Keratinocyte (primary cell): ENCODE results near the gene SERGEF. TPM values are rescaled to one million over a fixed set of nuclear protein-coding genes. Genes with fewer than 3 reads are reported as not detected.

Experiments used
- DNase-seq: peaks from one replicate; pipeline ENCODE4 v3.0.0-alpha.2; 2011; ENCODE audit warnings: low read depth, missing footprints, low spot score
- FAIRE-seq: peaks from 2 replicates; lab custom pipeline; 2011; peaks lifted over from hg19 to GRCh38; lab: Jason Lieb, UNC
- H2AFZ ChIP-seq: 2 replicates; pipeline ENCODE4 v1.6.0; 2012; ENCODE audit warnings: low read length, control low read depth, inconsistent platforms; ENCODE audit not compliant: control insufficient read depth
- H3K27ac ChIP-seq: 2 replicates; pipeline ENCODE4 v1.5.1; 2011; ENCODE audit warnings: low read length; ENCODE audit not compliant: control insufficient read depth, insufficient read depth
- H3K27me3 ChIP-seq: 3 replicates; pipeline ENCODE4 v1.6.0; 2011; ENCODE audit warnings: low read length; ENCODE audit not compliant: control insufficient read depth, insufficient read depth; ENCODE audit errors: extremely low read depth
- H3K36me3 ChIP-seq, 2 experiments: 2 replicates in 1 of 2; 3 replicates in 1 of 2; pipeline ENCODE4 v1.5.1; 2011; ENCODE audit warnings: low read length in 2 of 2, mild to moderate bottlenecking in 1 of 2; ENCODE audit not compliant: control insufficient read depth in 2 of 2, insufficient read depth in 2 of 2; ENCODE audit errors: extremely low read depth in 1 of 2
- H3K4me1 ChIP-seq: 3 replicates; pipeline ENCODE4 v1.5.1; 2011; ENCODE audit warnings: low read length; ENCODE audit not compliant: control insufficient read depth, insufficient read depth; ENCODE audit errors: extremely low read depth
- H3K4me2 ChIP-seq: 3 replicates; pipeline ENCODE4 v1.6.0; 2011; ENCODE audit warnings: low read depth, low read length; ENCODE audit not compliant: control insufficient read depth, insufficient read depth; ENCODE audit errors: extremely low read depth
- H3K4me3 ChIP-seq, 3 experiments: fragments of 200-600 bp in 1 of 3; sonication (generic) in 1 of 3; 2 replicates in 2 of 3; 3 replicates in 1 of 3; pipeline ENCODE4 v1.5.1; 2011 to 2016; ENCODE audit warnings: low read length in 3 of 3, mild to moderate bottlenecking in 3 of 3, control low read depth in 2 of 3, inconsistent platforms in 1 of 3, low read depth in 1 of 3, mixed read lengths in 1 of 3, mixed run types in 1 of 3, moderate library complexity in 1 of 3; ENCODE audit not compliant: control insufficient read depth in 2 of 3, insufficient read depth in 2 of 3; ENCODE audit errors: extremely low read depth in 1 of 3
- H3K79me2 ChIP-seq: 2 replicates; pipeline ENCODE4 v1.6.0; 2012; ENCODE audit warnings: low read length; ENCODE audit not compliant: control insufficient read depth, insufficient read depth
- H3K9ac ChIP-seq: 3 replicates; pipeline ENCODE4 v1.6.0; 2011; ENCODE audit warnings: low read length; ENCODE audit not compliant: control insufficient read depth, insufficient read depth; ENCODE audit errors: extremely low read depth
- H3K9me1 ChIP-seq: 3 replicates; pipeline ENCODE4 v1.6.0; 2011; ENCODE audit warnings: low read length; ENCODE audit not compliant: control insufficient read depth, insufficient read depth; ENCODE audit errors: extremely low read depth
- H3K9me3 ChIP-seq: 2 replicates; pipeline ENCODE4 v1.5.1; 2012; ENCODE audit warnings: low read depth, low read length; ENCODE audit not compliant: control insufficient read depth
- H4K20me1 ChIP-seq: 3 replicates; pipeline ENCODE4 v1.6.0; 2011; ENCODE audit warnings: low read length; ENCODE audit not compliant: control insufficient read depth, insufficient read depth; ENCODE audit errors: extremely low read depth
- EZH2 ChIP-seq: IDR thresholded peaks from one replicate; pipeline ENCODE4 v1.6.1; 2012; ENCODE audit warnings: inconsistent platforms, mild to moderate bottlenecking, low read length, moderate library complexity
- dilution Hi-C: fragments of 300-500 bp; cut with MboI; formaldehyde crosslinking; loops from one replicate; pipeline ENCODE4 v1.7.0; 2020; ENCODE audit warnings: low sequenced_read_pairs; ENCODE audit not compliant: extremely low pct_ligation_motif_present
- polyA plus RNA-seq, 5 experiments: library from polyadenylated mRNA; depleted of rRNA in 3 of 5; stranded (reverse) in 3 of 5; stranded (forward) in 1 of 5; unstranded in 1 of 5; fragments of >200 nt; gene quantifications; 1 replicate in 1 of 5; 2 replicates in 3 of 5; 3 replicates in 1 of 5; pipeline versions ENCODE4 v1.2.1 to v1.2.3, GENCODE V29; 2011 to 2012; ENCODE audit warnings: missing spikeins in 2 of 5, low read depth in 1 of 5, low replicate concordance in 1 of 5
- TF ChIP-seq, protein P1 (sequence below), 3 experiments: IDR thresholded peaks in 1 of 3; conservative IDR thresholded peaks in 1 of 3; optimal IDR thresholded peaks in 1 of 3; 2 replicates in 2 of 3; 3 replicates in 1 of 3; pipeline versions ENCODE3 to v1.5.1; 2011; ENCODE audit warnings: low read length in 3 of 3, mild to moderate bottlenecking in 3 of 3, moderate library complexity in 2 of 3, control low read depth in 1 of 3, inconsistent platforms in 1 of 3; ENCODE audit not compliant: insufficient read depth in 2 of 3; ENCODE audit errors: extremely low read depth in 1 of 3

SERGEF gene
- polyA plus RNA-seq, 1 donor (not counting 4 experiments of a cell fraction or from before 2014, with no cell fraction given) = 15.6 TPM

DNA sequence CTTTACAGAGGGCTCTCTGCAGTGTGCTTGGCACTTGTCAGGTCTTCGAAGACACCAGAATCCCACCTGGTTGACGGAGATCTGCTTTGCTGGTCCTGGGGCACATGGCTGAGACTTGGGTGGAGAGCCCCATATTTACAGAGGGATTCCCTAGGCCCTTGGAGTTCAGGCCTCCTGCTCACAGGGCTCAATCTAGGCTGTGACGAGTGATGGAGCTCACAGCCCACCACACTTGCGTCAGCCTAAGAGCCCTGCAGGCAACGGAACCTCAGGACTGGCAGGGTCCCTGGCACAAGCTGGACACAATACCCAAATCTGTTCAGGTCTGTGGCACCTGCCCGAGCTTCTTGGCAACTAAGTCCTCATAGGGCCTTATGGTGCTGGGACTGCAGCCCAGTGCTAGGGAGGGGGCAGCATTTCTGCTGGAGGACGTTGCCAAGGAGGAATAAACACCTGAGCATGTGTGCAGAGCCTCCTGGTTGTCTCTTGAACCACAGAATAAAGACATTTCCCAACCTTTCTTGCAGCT lies 219.1 kb downstream of the SERGEF start:
- H3K4me2 ChIP-seq = no peak overlapping the region

DNA sequence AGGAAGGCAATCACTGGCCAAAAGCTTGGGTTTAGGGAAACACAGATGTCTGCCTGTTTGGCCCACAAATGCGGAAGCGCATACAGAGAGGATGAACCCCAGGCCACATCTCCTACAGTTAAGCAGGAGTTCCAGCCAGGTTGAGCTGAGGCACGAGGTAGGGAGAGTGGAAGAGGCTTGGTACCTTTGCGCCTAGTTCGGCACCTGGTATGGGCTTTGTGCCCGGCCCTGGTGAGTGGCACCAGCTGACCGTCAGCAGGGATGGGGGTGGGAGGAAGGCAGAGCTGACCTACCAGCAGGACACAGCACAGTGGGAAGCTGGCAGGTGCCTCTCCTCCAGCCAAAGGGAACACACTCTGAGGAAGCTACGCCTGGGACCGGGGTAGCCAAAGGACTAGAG lies 220.7 kb downstream of the SERGEF start:
- Histone ChIP-seq H3K4me2 (no peak overlapping the region), H3K27ac (no peak overlapping the region), H3K4me3 (no peak overlapping the region), H2AFZ (no peak overlapping the region), H3K36me3 (no peaks in the 10 kb centered on the region), H3K9me1 (no peaks in the 10 kb centered on the region), H4K20me1 (no peaks in the 10 kb centered on the region), H3K79me2 (no peaks in the 10 kb centered on the region), H3K27me3 (no peaks in the 10 kb centered on the region), H3K9ac (no peak overlapping the region), H3K4me1 (peaks cover 12% of the 10 kb centered on the region), H3K9me3 (no peaks in the 10 kb centered on the region)
- no peak for DNase-seq
- no peak for FAIRE-seq
- dilution Hi-C loops = no loop called here
- no peak for TF ChIP-seq EZH2
- TF ChIP-seq, protein P1, sequence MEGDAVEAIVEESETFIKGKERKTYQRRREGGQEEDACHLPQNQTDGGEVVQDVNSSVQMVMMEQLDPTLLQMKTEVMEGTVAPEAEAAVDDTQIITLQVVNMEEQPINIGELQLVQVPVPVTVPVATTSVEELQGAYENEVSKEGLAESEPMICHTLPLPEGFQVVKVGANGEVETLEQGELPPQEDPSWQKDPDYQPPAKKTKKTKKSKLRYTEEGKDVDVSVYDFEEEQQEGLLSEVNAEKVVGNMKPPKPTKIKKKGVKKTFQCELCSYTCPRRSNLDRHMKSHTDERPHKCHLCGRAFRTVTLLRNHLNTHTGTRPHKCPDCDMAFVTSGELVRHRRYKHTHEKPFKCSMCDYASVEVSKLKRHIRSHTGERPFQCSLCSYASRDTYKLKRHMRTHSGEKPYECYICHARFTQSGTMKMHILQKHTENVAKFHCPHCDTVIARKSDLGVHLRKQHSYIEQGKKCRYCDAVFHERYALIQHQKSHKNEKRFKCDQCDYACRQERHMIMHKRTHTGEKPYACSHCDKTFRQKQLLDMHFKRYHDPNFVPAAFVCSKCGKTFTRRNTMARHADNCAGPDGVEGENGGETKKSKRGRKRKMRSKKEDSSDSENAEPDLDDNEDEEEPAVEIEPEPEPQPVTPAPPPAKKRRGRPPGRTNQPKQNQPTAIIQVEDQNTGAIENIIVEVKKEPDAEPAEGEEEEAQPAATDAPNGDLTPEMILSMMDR (optimal IDR thresholded peaks at IDR 0.05 in 1 of 3, IDR thresholded peaks at IDR 0.05 in 1 of 3, conservative IDR thresholded peaks at IDR 0.05 in 1 of 3; ENCODE audit: extremely low read depth in 1 of 3, insufficient read depth in 2 of 3, low read length in 3 of 3) = no peak

More for the DNA sequence above, 219.1 kb downstream of the SERGEF start:
- Histone ChIP-seq H3K79me2 (no peaks in the 10 kb centered on the region), H3K36me3 (no peaks in the 10 kb centered on the region), H3K9ac (no peak overlapping the region), H3K9me3 (no peaks in the 10 kb centered on the region), H4K20me1 (no peaks in the 10 kb centered on the region), H3K9me1 (peaks cover 2% of the 10 kb centered on the region), H3K27me3 (no peaks in the 10 kb centered on the region), H2AFZ (no peak overlapping the region), H3K4me1 (peaks cover 19% of the 10 kb centered on the region), H3K4me3 (no peak overlapping the region), H3K27ac (no peak overlapping the region)
- no peak for DNase-seq
- FAIRE-seq = no peak
- TF ChIP-seq EZH2 = no peak
- TF ChIP-seq, protein P1 (optimal IDR thresholded peaks at IDR 0.05 in 1 of 3, IDR thresholded peaks at IDR 0.05 in 1 of 3, conservative IDR thresholded peaks at IDR 0.05 in 1 of 3; ENCODE audit: extremely low read depth in 1 of 3, insufficient read depth in 2 of 3, low read length in 3 of 3) = no peak
- dilution Hi-C loops = no loop called here
